ENCODE data around the gene MTERF4. TPM values are rescaled to one million over a fixed set of nuclear protein-coding genes. Genes with fewer than 3 reads are reported as not detected.

MTERF4 gene
- total and polyA plus RNA-seq, 2 of the 4 experiments (the other 2 are of a cell fraction), result 26.6 to 33.3 TPM

DNA sequence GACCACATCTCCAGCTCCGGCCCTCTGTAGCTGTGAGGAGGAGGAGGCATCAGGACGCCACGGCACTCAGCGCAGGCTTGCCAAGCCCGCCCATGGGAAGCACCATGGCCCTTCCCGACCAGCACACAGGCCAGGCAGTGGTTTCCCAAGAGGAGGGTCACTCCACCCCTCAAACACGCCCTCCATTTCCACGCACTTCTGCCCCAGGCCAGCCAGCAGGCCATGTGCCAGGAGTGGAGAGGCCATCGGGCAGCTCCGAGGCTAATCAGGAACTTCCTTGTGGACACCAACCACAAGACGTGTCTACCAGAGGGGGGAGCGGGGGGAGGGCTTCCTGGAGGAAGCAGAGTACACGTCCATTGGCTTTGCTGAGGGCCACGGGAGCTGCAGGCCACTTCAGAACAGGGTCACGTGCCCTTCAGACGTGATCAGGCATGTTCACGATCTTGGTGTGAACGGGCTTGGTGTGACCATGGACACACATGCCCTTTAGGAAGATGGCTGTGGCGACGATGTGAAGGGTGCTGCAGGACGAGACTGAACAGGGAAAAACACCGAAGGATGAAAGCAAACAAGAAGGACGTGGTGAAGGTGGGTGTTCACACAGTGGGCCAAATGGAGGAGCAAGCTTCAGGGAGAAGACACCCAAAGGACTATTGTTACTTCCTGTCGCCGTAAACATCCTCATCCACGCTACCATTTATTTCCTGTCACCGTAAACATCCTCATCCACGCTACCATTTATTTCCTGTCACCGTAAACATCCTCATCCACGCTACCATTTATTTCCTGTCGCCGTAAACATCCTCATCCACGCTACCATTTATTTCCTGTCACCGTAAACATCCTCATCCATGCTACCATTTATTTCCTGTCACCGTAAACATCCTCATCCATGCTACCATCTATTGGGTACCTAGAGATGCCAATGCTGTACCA, 6.5 kb upstream of the MTERF4 start:
- Histone ChIP-seq H3K9me1 (ENCODE audit: insufficient read depth, low read length) (peaks cover 4% of the 10 kb centered on the region; the same call in 1 of the 2 replicates), H3K18ac (ENCODE audit: low read depth, low read length) (no peak overlapping the region), H2AK9ac (replicated peaks; ENCODE audit: low read depth, low read length, poor library complexity) (no peak overlapping the region), H3K27me3 (ENCODE audit: control insufficient read depth, insufficient read depth, low read length) (no peaks in the 10 kb centered on the region), H3K4me3 (ENCODE audit: insufficient read depth, low read depth, low read length) (no peak overlapping the region), H2AFZ (replicated peaks; ENCODE audit: low read length, poor library complexity) (peak overlapping the region; percentile 51), H3K27ac (ENCODE audit: insufficient read depth, low read length) (no peak overlapping the region), H2BK20ac (ENCODE audit: low read depth, low read length) (no peak overlapping the region), H3K4me2 (ENCODE audit: low read depth, low read length) (no peak overlapping the region), H3K36me3 (ENCODE audit: control insufficient read depth, insufficient read depth, low read length) (0 out of 2 replicates have a peak, but pooled peaks cover 2% of the 10 kb centered on the region), H4K5ac (ENCODE audit: low read depth, low read length) (no peak overlapping the region), H3K9ac (ENCODE audit: low read depth, low read length) (no peak overlapping the region), H4K8ac (ENCODE audit: low read depth in 2 of 2, low read length in 2 of 2) (no peak overlapping the region), H4K20me1 (ENCODE audit: insufficient read depth, low read length) (no peaks in the 10 kb centered on the region), H4K91ac (ENCODE audit: insufficient read depth, low read depth, low read length) (no peak overlapping the region), H3K4me1 (ENCODE audit: control insufficient read depth, insufficient read depth, low read length) (no peaks in the 10 kb centered on the region), H2AK5ac (ENCODE audit: low read depth, low read length) (no peak overlapping the region), H3K9me3 (ENCODE audit: control insufficient read depth, insufficient read depth, low read length) (no peaks in the 10 kb centered on the region), H3K4ac (ENCODE audit: low read depth, low read length) (no peak overlapping the region), H3K56ac (ENCODE audit: extremely low read depth, insufficient read depth, low read length) (no peak overlapping the region), H2BK120ac (ENCODE audit: low read depth, low read length) (no peak overlapping the region), H2BK5ac (ENCODE audit: low read depth, low read length, poor library complexity, severe bottlenecking) (no peak overlapping the region), H3K14ac (replicated peaks; ENCODE audit: low read depth, low read length) (no peak overlapping the region), H2BK15ac (ENCODE audit: low read depth, low read length) (no peak overlapping the region), H3K79me1 (ENCODE audit: low read depth in 1 of 2, low read length in 2 of 2) (no peaks in the 10 kb centered on the region), H3K23ac (ENCODE audit: low read depth, low read length) (no peak overlapping the region)
- POLR2A ChIA-PET (ENCODE audit: unreplicated experiment), result no interaction called here
- intact Hi-C loops (cut with micrococcal nuclease), result no loop called here
- 95% methylated on average over 9 of the region's 35 CpGs; no CpG with 5 or more reads in 1 of the 2 experiments for WGBS, 2 experiments (ENCODE audit: extremely low coverage in 2 of 2, insufficient read length in 1 of 2)
- dilution Hi-C loops (cut with HindIII; ENCODE audit: low sequenced_read_pairs, unreplicated experiment), result no loop called here
- TF ChIP-seq POLR2A (IDR thresholded peaks at IDR 0.05; ENCODE audit: low read depth, low read length) (no peak), MAZ (IDR thresholded peaks at IDR 0.05; ENCODE audit: borderline replicate concordance, low read depth, low read length) (no peak), BHLHE40 (IDR thresholded peaks at IDR 0.05; ENCODE audit: low read depth, low read length) (no peak), RCOR1 (IDR thresholded peaks at IDR 0.05; ENCODE audit: insufficient replicate concordance, low read length) (no peak), MAFK (IDR thresholded peaks at IDR 0.05; ENCODE audit: low read depth, low read length) (no peak), CEBPB (IDR thresholded peaks at IDR 0.05; ENCODE audit: low read depth, low read length) (no peak)
- TF ChIP-seq, protein P1, sequence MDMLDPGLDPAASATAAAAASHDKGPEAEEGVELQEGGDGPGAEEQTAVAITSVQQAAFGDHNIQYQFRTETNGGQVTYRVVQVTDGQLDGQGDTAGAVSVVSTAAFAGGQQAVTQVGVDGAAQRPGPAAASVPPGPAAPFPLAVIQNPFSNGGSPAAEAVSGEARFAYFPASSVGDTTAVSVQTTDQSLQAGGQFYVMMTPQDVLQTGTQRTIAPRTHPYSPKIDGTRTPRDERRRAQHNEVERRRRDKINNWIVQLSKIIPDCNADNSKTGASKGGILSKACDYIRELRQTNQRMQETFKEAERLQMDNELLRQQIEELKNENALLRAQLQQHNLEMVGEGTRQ (IDR thresholded peaks at IDR 0.05; ENCODE audit: low read depth, low read length), result no peak
- in situ Hi-C loops (cut with MboI; ENCODE audit: low sequenced_read_pairs), result no loop called here
- DNase-seq (no peak), ATAC-seq (ENCODE audit: low read depth) (no peak)
- no TSS peak for BruUV-seq (replicated peaks)
- CTCF ChIA-PET, result no interaction called here

Measured in IMR-90 (cell line).